Measurements from ENCODE around the gene ARHGAP6.

Gene ARHGAP6

DNA sequence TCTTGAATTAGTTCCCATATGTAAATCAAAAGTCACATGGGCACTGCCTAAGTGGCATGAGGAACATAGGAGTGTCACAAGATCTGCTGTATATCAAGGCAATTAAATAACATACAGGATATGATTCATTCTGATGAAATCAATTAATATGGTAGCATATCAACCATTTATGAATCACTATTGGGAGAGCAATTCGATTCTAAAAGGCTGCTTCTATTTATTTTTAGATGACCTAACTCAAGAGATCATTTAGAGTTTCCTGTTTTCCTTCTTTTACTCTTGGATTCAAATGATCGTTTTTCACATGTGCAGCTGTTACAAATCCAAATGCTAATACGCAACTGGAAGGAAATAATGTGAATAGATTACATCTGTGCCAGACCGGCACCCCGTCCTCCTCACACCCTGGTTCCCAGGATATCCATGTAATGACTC, 472.7 kb downstream of the ARHGAP6 start:
- H3K4me3 ChIP-seq (IDR thresholded peaks at IDR 0.05; ENCODE audit: insufficient read depth, low read depth, low read length): no peak overlapping the region
- H3K4me1 ChIP-seq (ENCODE audit: low read depth, poor library complexity, severe bottlenecking): peaks cover 4% of the 10 kb centered on the region
- no peak overlapping the region for H3K4me2 ChIP-seq
- no peaks in the 10 kb centered on the region for H3K27me3 ChIP-seq (ENCODE audit: insufficient read depth, low read depth)
- H3K36me3 ChIP-seq (ENCODE audit: insufficient read depth): no peaks in the 10 kb centered on the region
- no peaks in the 10 kb centered on the region for H4K20me1 ChIP-seq (ENCODE audit: insufficient read depth)
- H2AFZ ChIP-seq (ENCODE audit: low read depth): no peak overlapping the region
- no peaks in the 10 kb centered on the region for H3K79me2 ChIP-seq (ENCODE audit: insufficient read depth, low read depth)
- TF ChIP-seq, protein P1, sequence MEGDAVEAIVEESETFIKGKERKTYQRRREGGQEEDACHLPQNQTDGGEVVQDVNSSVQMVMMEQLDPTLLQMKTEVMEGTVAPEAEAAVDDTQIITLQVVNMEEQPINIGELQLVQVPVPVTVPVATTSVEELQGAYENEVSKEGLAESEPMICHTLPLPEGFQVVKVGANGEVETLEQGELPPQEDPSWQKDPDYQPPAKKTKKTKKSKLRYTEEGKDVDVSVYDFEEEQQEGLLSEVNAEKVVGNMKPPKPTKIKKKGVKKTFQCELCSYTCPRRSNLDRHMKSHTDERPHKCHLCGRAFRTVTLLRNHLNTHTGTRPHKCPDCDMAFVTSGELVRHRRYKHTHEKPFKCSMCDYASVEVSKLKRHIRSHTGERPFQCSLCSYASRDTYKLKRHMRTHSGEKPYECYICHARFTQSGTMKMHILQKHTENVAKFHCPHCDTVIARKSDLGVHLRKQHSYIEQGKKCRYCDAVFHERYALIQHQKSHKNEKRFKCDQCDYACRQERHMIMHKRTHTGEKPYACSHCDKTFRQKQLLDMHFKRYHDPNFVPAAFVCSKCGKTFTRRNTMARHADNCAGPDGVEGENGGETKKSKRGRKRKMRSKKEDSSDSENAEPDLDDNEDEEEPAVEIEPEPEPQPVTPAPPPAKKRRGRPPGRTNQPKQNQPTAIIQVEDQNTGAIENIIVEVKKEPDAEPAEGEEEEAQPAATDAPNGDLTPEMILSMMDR (conservative IDR thresholded peaks at IDR 0.05; ENCODE audit: low read depth, low read length): no peak
- no peak overlapping the region for H3K27ac ChIP-seq
- no peak overlapping the region for H3K9ac ChIP-seq

- H2AFZ ChIP-seq (ENCODE audit: low read depth): no peak overlapping the region
- H3K4me1 ChIP-seq (ENCODE audit: low read depth, poor library complexity, severe bottlenecking): no peaks in the 10 kb centered on the region
- H3K79me2 ChIP-seq (ENCODE audit: insufficient read depth, low read depth): no peaks in the 10 kb centered on the region
- no peak overlapping the region for H3K27ac ChIP-seq
- no peaks in the 10 kb centered on the region for H3K27me3 ChIP-seq (ENCODE audit: insufficient read depth, low read depth)
- H3K4me2 ChIP-seq: no peak overlapping the region
- no peaks in the 10 kb centered on the region for H3K36me3 ChIP-seq (ENCODE audit: insufficient read depth)
- no peaks in the 10 kb centered on the region for H4K20me1 ChIP-seq (ENCODE audit: insufficient read depth)
- TF ChIP-seq, protein P1 (conservative IDR thresholded peaks at IDR 0.05; ENCODE audit: low read depth, low read length): no peak
- no peak overlapping the region for H3K9ac ChIP-seq
- no peak overlapping the region for H3K4me3 ChIP-seq (IDR thresholded peaks at IDR 0.05; ENCODE audit: insufficient read depth, low read depth, low read length)
Measured at GRCh38 chrX:11190745-11191510, 474.8 kb downstream of the ARHGAP6 start.

GRCh38 chrX:11189097-11189496, 476.6 kb downstream of the ARHGAP6 start:
- TF ChIP-seq, protein P1 (conservative IDR thresholded peaks at IDR 0.05; ENCODE audit: low read depth, low read length): no peak
- Histone ChIP-seq H3K9ac (no peak overlapping the region), H4K20me1 (ENCODE audit: insufficient read depth) (no peaks in the 10 kb centered on the region), H2AFZ (ENCODE audit: low read depth) (no peak overlapping the region), H3K4me2 (no peak overlapping the region), H3K4me1 (ENCODE audit: low read depth, poor library complexity, severe bottlenecking) (no peaks in the 10 kb centered on the region), H3K27me3 (ENCODE audit: insufficient read depth, low read depth) (no peaks in the 10 kb centered on the region), H3K36me3 (ENCODE audit: insufficient read depth) (no peaks in the 10 kb centered on the region), H3K4me3 (IDR thresholded peaks at IDR 0.05; ENCODE audit: insufficient read depth, low read depth, low read length) (no peak overlapping the region), H3K79me2 (ENCODE audit: insufficient read depth, low read depth) (no peaks in the 10 kb centered on the region), H3K27ac (no peak overlapping the region)

GRCh38 chrX:11188664-11189063, 477.1 kb downstream of the ARHGAP6 start:
- Histone ChIP-seq H3K36me3 (ENCODE audit: insufficient read depth) (no peaks in the 10 kb centered on the region), H4K20me1 (ENCODE audit: insufficient read depth) (no peaks in the 10 kb centered on the region), H3K4me3 (IDR thresholded peaks at IDR 0.05; ENCODE audit: insufficient read depth, low read depth, low read length) (no peak overlapping the region), H3K79me2 (ENCODE audit: insufficient read depth, low read depth) (no peaks in the 10 kb centered on the region), H3K4me2 (no peak overlapping the region), H2AFZ (ENCODE audit: low read depth) (no peak overlapping the region), H3K27ac (no peak overlapping the region), H3K9ac (no peak overlapping the region), H3K4me1 (ENCODE audit: low read depth, poor library complexity, severe bottlenecking) (no peaks in the 10 kb centered on the region), H3K27me3 (ENCODE audit: insufficient read depth, low read depth) (no peaks in the 10 kb centered on the region)
- TF ChIP-seq, protein P1 (conservative IDR thresholded peaks at IDR 0.05; ENCODE audit: low read depth, low read length): no peak
